Keratinocyte (primary cell): ENCODE results near the gene TIAM2.

Experiments
- CTCF ChIP-seq, 3 experiments: IDR thresholded peaks in 1 of 3; conservative IDR thresholded peaks in 1 of 3; optimal IDR thresholded peaks in 1 of 3; 2 replicates in 2 of 3; 3 replicates in 1 of 3; pipeline versions ENCODE3 to v1.5.1; 2011; ENCODE audit warnings: low read length in 3 of 3, mild to moderate bottlenecking in 3 of 3, moderate library complexity in 2 of 3, control low read depth in 1 of 3, inconsistent platforms in 1 of 3; ENCODE audit not compliant: insufficient read depth in 2 of 3; ENCODE audit errors: extremely low read depth in 1 of 3
- EZH2 ChIP-seq: IDR thresholded peaks from one replicate; pipeline ENCODE4 v1.6.1; 2012; ENCODE audit warnings: inconsistent platforms, mild to moderate bottlenecking, low read length, moderate library complexity

GRCh38 chr6:155030148-155030720 is 35.1 kb downstream of the TIAM2 start:
- no peak for TF ChIP-seq EZH2
- TF ChIP-seq CTCF (optimal IDR thresholded peaks at IDR 0.05 in 1 of 3, IDR thresholded peaks at IDR 0.05 in 1 of 3, conservative IDR thresholded peaks at IDR 0.05 in 1 of 3; ENCODE audit: extremely low read depth in 1 of 3, insufficient read depth in 2 of 3, low read length in 3 of 3): no peak
